ENCODE data around the gene DYNLT1. TPM values are rescaled to one million over a fixed set of nuclear protein-coding genes. Genes with fewer than 3 reads are reported as not detected.

The DYNLT1 gene
- polyA plus RNA-seq, 1 donor from 2014 or later: 320 TPM

DNA sequence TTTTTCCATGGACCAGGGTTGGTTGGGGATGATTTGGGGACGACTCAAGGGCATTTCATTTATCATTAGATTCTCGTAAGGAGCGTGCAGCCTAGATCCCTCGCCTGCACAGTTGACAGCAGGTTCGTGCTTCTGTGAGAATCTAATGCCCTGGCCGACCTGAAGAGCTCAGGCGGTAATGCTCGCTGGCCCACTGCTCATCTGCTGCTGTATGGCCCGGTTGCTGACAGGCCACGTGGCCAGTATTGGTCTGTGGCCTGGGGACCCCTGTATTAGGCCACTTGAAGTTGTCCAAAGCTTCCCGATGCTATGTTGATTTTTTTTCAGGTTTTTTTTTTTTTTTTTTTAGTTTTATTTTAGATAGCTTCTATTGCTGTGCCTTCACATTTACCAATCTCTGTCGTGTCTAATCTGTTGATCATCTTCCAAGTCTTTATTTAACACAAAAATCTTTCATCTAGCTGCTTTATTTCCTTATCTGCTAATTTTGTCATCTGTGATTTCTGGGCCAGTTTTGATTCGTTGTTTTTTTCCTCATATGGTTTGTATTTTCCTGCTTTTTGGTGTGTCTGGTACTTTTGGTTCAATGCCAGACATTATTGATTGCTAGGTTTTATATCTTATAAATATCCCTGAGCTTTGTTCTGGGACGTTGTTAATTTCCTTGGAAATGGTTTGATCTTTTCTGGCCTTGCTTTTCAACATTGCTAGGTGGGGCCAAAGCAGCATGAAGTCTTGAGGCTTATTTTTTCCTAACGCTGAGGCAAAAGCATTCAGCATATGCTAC lies 41.1 kb downstream of the DYNLT1 start:
- H3K36me3 ChIP-seq (ENCODE audit: insufficient read depth, low read length): no peaks in the 10 kb centered on the region
- no peak overlapping the region for H3K4me2 ChIP-seq (ENCODE audit: low read length)
- TF ChIP-seq SMC3 (conservative IDR thresholded peaks at IDR 0.05; ENCODE audit: poor library complexity) (no peak), RAD21 (conservative IDR thresholded peaks at IDR 0.05) (no peak), CTCF (IDR thresholded peaks at IDR 0.05; ENCODE audit: poor library complexity, severe bottlenecking) (no peak), POLR2AphosphoS5 (IDR thresholded peaks at IDR 0.05) (no peak), EP300 (conservative IDR thresholded peaks at IDR 0.05; ENCODE audit: poor library complexity, severe bottlenecking) (no peak), MXI1 (conservative IDR thresholded peaks at IDR 0.05; ENCODE audit: poor library complexity, severe bottlenecking) (no peak), TAF1 (IDR thresholded peaks at IDR 0.05; ENCODE audit: low read depth) (no peak), EZH2 (IDR thresholded peaks at IDR 0.05; ENCODE audit: borderline replicate concordance, insufficient read depth, low read length, poor library complexity, severe bottlenecking) (no peak)
- TF ChIP-seq, protein P1, sequence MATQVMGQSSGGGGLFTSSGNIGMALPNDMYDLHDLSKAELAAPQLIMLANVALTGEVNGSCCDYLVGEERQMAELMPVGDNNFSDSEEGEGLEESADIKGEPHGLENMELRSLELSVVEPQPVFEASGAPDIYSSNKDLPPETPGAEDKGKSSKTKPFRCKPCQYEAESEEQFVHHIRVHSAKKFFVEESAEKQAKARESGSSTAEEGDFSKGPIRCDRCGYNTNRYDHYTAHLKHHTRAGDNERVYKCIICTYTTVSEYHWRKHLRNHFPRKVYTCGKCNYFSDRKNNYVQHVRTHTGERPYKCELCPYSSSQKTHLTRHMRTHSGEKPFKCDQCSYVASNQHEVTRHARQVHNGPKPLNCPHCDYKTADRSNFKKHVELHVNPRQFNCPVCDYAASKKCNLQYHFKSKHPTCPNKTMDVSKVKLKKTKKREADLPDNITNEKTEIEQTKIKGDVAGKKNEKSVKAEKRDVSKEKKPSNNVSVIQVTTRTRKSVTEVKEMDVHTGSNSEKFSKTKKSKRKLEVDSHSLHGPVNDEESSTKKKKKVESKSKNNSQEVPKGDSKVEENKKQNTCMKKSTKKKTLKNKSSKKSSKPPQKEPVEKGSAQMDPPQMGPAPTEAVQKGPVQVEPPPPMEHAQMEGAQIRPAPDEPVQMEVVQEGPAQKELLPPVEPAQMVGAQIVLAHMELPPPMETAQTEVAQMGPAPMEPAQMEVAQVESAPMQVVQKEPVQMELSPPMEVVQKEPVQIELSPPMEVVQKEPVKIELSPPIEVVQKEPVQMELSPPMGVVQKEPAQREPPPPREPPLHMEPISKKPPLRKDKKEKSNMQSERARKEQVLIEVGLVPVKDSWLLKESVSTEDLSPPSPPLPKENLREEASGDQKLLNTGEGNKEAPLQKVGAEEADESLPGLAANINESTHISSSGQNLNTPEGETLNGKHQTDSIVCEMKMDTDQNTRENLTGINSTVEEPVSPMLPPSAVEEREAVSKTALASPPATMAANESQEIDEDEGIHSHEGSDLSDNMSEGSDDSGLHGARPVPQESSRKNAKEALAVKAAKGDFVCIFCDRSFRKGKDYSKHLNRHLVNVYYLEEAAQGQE (IDR thresholded peaks at IDR 0.05; ENCODE audit: borderline replicate concordance): no peak
- H3K27ac ChIP-seq (ENCODE audit: low read length): no peak overlapping the region
- no peaks in the 10 kb centered on the region for H3K9me2 ChIP-seq (ENCODE audit: insufficient read depth, low read length)
- H3K9ac ChIP-seq (ENCODE audit: low read length): no peak overlapping the region
- no peak overlapping the region for H2AFZ ChIP-seq (ENCODE audit: low read depth, low read length)
- H4K20me1 ChIP-seq (ENCODE audit: insufficient read depth): no peaks in the 10 kb centered on the region
- no peaks in the 10 kb centered on the region for H3K79me2 ChIP-seq (replicated peaks; ENCODE audit: insufficient read depth, low read length)
- H3K9me3 ChIP-seq (ENCODE audit: low read length): no peaks in the 10 kb centered on the region
- no peaks in the 10 kb centered on the region for H3F3A ChIP-seq (ENCODE audit: insufficient read depth, low read length, poor library complexity, severe bottlenecking)
- no peak overlapping the region for H3K4me3 ChIP-seq (ENCODE audit: low read length)
- no peaks in the 10 kb centered on the region for H3K27me3 ChIP-seq (ENCODE audit: insufficient read depth, low read depth, low read length)

- H3K36me3 ChIP-seq (ENCODE audit: insufficient read depth, low read length): no peaks in the 10 kb centered on the region
- H3K79me2 ChIP-seq (replicated peaks; ENCODE audit: insufficient read depth, low read length): no peaks in the 10 kb centered on the region
Observed at GRCh38 chr6:158599635-158600034, 44.9 kb downstream of the DYNLT1 start.

More at GRCh38 chr6:158599635-158600034, 44.9 kb downstream of the DYNLT1 start:
- no peaks in the 10 kb centered on the region for H3K27me3 ChIP-seq (ENCODE audit: insufficient read depth, low read depth, low read length)
- H3F3A ChIP-seq (ENCODE audit: insufficient read depth, low read length, poor library complexity, severe bottlenecking): no peaks in the 10 kb centered on the region
- H3K27ac ChIP-seq (ENCODE audit: low read length): no peak overlapping the region
- no peaks in the 10 kb centered on the region for H3K9me2 ChIP-seq (ENCODE audit: insufficient read depth, low read length)
- no peaks in the 10 kb centered on the region for H4K20me1 ChIP-seq (ENCODE audit: insufficient read depth)
- no peak overlapping the region for H2AFZ ChIP-seq (ENCODE audit: low read depth, low read length)
- H3K9me3 ChIP-seq (ENCODE audit: low read length): no peaks in the 10 kb centered on the region
- H3K4me3 ChIP-seq (ENCODE audit: low read length): no peak overlapping the region
- H3K4me2 ChIP-seq (ENCODE audit: low read length): no peak overlapping the region
- no peak overlapping the region for H3K9ac ChIP-seq (ENCODE audit: low read length)
- TF ChIP-seq EZH2 (IDR thresholded peaks at IDR 0.05; ENCODE audit: borderline replicate concordance, insufficient read depth, low read length, poor library complexity, severe bottlenecking) (no peak), TAF1 (IDR thresholded peaks at IDR 0.05; ENCODE audit: low read depth) (no peak), SMC3 (conservative IDR thresholded peaks at IDR 0.05; ENCODE audit: poor library complexity) (no peak), RAD21 (conservative IDR thresholded peaks at IDR 0.05) (no peak), EP300 (conservative IDR thresholded peaks at IDR 0.05; ENCODE audit: poor library complexity, severe bottlenecking) (no peak), MXI1 (conservative IDR thresholded peaks at IDR 0.05; ENCODE audit: poor library complexity, severe bottlenecking) (no peak), POLR2AphosphoS5 (IDR thresholded peaks at IDR 0.05) (no peak), CTCF (IDR thresholded peaks at IDR 0.05; ENCODE audit: poor library complexity, severe bottlenecking) (no peak)
- TF ChIP-seq, protein P1 (IDR thresholded peaks at IDR 0.05; ENCODE audit: borderline replicate concordance): no peak

Data from neural cell (in vitro differentiated cells).